ENCODE measurements around the gene ABCA10.

DNA sequence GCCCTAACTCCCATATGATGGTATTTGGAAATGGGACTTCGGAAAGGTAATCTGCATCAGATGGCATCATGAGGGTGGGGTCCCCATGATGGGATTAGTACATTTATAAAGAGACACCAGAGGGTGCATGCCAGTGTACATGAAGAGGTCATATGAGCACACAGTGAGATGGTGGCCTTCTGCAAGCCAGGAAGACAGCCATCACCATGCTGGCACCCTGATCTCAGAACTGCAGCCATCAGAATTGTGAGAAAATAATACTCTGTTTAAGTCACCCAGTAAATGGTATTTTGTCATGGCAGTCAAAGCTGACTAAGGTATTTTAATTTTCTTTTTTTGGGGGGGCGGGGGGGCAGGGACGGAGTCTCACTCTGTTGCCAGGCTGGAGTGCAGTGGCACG, 47.1 kb upstream of the ABCA10 start:
- TF ChIP-seq CTCF (IDR thresholded peaks at IDR 0.05) (no peak), ZFX (IDR thresholded peaks at IDR 0.05; ENCODE audit: borderline replicate concordance) (no peak)

Data from 22Rv1 (cell line).